Hair follicular keratinocyte (primary cell): Measurements from ENCODE around the gene PDSS1. TPM values are rescaled to one million over a fixed set of nuclear protein-coding genes. Genes with fewer than 3 reads are reported as not detected.

Source experiments
- total RNA-seq: library from RNA; depleted of rRNA; stranded (reverse); fragments of >200 nt; gene quantifications from 2 replicates; pipeline ENCODE4 v1.2.3, GENCODE V29; 2015

The PDSS1 gene, protein sequence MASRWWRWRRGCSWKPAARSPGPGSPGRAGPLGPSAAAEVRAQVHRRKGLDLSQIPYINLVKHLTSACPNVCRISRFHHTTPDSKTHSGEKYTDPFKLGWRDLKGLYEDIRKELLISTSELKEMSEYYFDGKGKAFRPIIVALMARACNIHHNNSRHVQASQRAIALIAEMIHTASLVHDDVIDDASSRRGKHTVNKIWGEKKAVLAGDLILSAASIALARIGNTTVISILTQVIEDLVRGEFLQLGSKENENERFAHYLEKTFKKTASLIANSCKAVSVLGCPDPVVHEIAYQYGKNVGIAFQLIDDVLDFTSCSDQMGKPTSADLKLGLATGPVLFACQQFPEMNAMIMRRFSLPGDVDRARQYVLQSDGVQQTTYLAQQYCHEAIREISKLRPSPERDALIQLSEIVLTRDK
- 10.7 and 16.3 TPM in 2 replicates for total RNA-seq

DNA sequence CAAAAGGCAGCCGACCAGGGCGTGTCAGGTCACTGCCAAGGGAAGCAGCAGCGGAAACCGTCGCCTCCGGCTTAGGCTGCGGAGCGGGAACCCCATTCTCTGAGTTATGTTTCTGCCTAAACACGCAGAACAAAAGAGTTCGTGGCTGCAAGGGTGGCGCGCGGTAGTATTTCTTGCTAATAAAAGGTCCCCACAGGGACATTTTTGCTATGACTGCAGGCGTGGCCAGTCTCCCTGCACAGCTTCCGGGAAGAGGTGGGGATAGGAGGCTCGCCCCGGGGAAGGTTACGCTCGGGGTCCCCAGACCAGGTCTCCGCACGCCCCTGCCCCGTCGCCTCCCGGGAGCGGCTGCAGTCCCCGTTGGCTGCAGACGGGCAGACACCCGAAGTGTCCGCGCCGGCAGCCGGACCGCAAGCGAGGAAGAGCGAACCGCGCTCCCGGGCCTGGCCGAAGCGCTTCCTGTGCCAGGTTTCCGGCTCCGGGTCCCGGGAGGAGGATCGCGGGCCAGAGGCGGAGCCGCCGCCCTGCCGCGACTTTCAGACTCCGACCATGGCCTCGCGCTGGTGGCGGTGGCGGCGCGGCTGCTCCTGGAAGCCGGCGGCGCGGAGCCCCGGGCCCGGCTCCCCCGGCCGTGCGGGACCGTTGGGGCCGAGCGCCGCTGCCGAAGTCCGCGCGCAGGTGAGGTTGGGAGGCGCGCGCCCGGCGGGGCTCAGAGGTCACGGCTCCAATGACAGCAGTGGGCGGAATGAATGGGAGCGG is at the start of gene PDSS1:
Gene PDSS1, plus strand, starts transcription at position 539 of the 759 bp plus-strand sequence. Its CDS starts 11 bp downstream, at position 550.

Other genes starting within 250 kb of the PDSS1 start
- gene ABI1, start 163.3 kb downstream of the PDSS1 start, total RNA-seq: 36.7 and 49.9 TPM in 2 replicates